HG02763 (cell line): Measurements from ENCODE around the gene MVK.

ENCODE experiments used
- ATAC-seq: cut with Tn5 transposase; IDR thresholded peaks from one replicate; pipeline ENCODE4 v1.9.1; 2021; ENCODE audit warnings: mild to moderate bottlenecking, moderate library complexity; ENCODE audit not compliant: unreplicated experiment

The MVK gene

DNA sequence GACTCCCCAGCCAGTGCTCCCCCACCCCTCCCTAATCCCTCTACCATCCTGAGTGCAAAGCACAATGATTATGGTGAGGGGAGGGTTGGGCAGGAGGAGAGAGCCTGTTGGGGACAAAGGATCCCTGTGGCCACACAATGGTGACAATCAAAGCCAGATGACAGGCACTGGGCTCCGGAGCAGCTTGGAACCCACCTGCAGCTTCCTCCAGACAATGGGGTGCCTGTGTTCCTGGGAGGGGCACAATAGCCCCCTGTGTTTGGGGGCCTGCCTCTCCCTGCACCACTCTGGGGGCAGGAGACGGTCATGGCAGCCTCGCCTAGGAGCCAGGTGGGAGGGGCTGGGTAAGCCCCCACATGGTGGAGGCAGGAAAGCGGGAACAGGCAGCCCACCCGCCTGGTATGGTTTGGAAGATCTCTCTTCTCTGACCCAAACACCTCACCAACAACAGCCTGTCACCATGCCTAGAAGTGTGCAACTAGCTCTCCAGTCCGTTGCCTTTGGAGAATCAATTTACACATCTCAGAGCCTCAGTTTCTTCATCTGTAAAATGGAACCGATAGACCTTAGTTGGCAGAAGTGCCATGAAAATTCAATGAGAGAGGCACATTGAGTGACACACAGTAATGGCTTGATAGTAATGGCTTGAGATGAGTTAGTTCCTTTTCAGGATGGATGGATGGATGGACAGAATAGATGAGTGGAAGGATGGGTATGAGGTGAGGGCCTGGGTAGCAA is 53.0 kb downstream of the MVK start:
- ATAC-seq, result no peak

DNA sequence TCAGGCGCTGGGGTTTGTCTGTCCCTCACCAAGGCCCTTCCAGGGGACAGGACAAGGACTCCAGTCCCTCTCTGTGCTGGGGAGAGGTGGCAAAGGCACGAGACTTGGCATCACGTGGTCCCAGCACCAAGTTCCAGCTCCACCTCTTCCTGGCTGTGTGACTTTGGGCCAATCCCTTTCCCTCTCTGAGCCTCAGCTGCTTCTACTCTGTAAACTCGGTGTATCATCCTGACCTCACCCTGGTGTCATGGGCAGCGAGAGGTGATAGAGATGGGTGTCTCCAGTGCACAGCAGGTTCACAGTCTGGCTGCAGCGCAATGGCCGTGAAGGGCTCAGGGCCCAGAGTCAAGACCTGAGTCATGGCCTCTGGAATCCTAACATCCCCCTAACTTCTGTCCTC is 54.0 kb downstream of the MVK start:
- ATAC-seq, result no peak

DNA sequence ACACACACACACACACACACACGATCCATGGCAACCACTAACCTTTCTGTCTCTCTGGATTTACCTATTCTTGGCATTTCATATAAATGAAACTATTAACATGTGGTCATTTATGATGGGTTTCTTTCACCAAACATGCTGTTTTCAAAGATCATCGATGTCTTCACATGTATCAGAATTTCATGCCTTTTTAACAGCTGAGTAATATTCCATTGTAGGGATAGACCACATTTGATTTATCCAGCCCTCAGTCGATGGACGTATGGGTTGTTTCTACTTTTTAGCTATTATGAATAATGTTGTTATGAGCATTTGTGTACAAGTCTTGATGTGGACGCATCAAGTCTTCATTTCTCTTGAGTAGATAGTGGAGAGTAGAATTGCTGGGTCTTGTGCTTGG is 56.5 kb downstream of the MVK start:
- ATAC-seq, result no peak

DNA sequence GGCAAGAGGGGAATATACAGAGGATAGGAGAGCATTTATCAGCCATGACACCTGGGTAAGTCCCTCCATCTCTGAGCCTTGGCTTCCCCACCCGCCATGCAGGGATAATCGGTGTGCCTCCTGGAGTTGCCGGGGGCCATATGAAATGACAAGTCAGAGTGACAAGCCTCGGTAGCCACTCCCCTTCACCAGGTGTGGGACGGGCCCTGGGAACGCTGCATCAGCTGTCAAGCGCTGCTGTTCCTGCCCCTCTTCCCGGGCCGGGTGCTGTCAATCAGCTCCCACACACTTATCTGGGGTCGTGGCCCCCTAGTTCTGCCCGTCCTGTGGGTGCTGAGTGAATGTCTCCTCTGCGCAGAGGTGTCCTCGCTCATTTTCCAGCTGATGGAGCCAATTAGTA is 57.2 kb downstream of the MVK start:
- ATAC-seq, result no peak

DNA sequence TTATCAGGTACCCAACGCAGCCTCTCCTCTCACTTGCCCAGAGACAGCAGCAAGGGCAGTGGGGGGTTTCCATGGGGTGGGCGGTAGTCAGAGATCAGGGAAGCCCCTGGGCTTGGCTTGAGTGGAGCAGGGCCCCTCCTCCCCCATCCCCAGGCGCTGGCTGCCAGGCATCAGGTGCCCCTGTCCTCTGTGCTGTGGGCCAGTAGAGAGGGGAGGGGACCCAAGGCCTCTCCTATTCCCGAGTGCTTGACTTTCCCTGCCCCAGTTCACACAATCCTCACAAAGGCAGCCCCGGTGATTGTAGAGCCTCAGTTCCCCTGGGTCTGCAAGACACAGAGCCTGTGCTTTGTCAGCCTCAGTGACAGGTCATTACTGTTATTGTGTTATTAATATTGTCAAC is 57.7 kb downstream of the MVK start:
- no peak for ATAC-seq

DNA sequence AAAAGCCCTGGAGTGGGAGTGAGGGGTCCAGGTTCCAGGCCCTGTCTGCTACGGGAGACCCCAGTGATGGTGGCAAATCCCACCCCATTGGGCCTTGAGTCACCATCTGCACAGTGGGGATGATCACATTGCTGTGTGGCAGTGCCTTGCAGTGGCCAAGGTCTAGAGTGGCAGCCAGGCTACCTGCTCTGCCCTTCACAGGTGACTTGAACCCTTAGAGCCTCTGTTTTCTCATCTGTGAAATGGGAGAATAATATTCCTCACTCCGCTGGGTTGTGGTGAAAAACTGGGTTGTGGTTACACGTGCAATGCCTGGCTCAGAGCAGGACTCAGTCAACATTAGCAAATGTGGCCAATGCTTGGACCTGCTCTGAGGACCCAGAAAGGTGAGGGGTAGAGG is 58.2 kb downstream of the MVK start:
- no peak for ATAC-seq

DNA sequence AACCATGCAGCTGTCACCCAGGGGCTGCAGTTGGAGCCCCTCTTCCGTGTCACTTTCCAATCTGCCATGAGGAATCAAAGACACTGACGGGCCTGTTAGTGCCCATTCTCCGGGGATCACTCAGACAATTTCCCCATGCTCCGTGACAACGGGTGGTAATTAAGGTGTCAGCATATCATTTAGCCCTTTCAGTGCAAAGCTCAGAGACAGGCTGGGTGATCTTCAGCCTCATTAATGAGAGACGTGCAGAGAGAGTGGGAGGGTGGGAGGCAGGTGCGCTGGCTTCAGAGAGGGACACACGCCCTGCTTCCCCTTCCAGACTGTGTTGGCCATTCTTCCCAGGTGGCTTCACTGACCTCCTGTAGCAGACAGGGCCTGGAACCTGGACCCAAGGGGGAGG is 58.7 kb downstream of the MVK start:
- no peak for ATAC-seq

DNA sequence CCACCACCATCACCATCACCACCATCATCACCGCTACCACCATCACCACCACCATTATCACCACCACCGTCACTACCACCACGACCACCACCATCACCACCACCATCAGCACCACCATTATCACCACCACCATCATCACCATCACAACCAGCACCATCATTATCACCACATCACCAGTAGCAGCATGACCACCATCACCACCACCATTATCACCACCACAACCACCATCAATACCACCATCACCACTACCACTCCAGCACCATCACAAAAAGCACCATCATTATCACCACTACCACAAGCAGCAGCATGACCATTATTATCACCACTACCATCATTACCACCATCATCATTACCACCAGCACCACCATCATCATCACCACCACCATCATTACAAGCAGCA is 62.1 kb downstream of the MVK start:
- ATAC-seq, result no peak

DNA sequence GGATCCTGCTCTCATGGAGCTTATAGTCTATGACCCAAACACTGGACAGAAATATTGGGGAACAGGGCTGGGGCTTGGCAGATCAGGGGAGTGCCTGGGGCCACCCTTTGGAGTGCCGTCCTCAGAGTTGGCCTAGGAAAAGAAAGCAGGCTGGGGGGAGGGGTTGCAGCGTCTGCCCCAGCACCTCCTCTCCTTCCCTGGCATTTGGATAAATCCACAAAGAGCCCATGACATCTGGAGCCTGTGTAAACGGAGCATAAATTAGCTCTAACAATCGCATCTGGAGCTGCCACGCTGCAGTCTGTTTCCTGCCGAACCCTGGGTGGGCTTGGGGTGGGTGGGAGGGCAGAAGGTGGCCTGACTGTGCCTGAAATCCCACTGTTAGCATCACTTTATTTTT is 63.8 kb downstream of the MVK start:
- ATAC-seq, result no peak

DNA sequence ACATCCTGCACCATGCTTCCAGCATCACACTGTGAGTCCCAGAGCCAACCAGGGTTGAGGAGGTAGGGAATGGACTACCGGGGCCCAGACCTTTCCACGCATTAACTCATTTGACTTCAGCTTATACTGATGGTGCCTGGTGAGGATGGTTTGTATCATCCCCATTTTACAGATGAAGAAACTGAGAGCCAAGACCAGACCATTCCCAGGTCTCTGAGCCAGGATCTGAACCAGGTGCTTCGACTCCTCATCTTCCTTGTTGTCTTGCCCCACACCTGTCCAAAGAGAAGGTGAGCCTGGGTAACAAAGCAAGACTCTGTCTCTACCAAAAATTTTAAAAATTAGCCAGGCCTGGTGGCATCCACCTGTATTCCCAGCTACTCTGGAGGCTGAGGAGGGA is 64.4 kb downstream of the MVK start:
- ATAC-seq, result no peak

DNA sequence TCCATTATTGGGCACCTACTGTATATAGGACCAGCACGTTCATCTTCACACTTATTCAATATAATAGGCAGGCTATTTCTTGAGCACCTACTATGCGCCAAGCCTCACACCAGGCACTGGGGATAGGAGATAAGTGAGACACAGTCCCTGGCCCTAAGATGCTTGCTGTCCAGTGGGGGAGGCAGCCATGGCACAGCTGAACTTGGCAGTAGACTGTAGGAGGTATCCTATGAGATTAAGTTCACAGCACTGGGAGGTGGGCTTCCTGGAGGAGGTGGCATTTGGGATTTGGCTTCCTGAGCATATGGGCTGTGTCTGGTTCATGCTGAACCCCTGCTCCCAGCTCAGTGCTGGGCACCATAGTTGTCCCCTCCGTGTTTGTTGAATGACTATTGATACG is 65.1 kb downstream of the MVK start:
- no peak for ATAC-seq

DNA sequence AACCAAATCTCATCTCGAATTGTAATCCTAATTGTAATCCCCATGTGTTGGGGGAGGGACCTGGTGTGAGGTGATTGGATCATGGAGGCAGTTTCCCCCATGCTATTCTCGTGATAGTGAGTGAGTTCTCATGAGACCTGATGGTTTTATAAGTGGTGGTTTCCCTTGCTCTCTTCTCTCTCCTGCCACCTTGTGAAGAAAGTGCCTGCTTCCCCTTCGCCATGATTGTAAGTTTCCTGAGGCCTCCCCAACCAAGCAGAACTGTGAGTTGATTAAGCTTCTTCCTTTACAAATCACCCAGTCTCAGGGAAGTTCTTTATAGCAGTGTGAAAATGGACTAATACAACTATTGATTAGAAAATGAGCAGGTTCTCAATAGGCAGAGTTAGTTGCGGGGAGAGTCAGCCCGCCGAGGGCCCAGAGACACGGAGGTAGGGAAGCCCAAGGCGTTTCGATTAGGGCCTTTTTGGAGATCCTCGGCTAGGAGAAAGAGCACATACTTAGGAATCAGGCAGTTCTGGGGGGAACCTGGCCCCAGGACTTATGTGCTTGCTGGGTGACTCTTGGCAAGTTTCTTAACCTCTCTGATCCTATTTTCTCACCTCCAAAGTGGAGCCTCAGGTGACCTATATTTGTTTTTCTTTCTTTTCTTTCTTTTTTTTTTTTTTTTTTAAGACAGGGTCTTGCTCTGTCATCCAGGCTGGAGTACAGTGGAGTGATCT is 65.7 kb downstream of the MVK start:
- no peak for ATAC-seq

DNA sequence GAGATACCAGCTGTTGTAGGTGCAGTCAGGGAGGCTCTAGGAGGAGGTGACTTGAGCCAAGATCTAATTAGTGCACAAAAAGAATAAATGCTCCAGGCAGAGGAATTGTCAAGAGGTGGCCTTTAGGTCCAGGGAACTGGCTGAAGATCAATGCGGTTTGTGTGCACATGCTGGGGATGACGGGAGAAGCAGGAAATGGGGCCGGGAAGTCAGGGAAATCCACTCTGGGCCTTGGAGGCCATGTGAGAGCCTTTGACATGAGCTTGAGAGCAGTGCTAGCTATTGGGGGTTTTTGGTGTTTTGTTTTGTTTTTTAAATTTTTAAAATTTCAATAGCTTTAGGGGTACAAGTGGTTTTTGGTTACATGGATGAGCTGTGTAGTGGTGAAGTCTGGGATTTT is 67.4 kb downstream of the MVK start:
- ATAC-seq, result no peak

DNA sequence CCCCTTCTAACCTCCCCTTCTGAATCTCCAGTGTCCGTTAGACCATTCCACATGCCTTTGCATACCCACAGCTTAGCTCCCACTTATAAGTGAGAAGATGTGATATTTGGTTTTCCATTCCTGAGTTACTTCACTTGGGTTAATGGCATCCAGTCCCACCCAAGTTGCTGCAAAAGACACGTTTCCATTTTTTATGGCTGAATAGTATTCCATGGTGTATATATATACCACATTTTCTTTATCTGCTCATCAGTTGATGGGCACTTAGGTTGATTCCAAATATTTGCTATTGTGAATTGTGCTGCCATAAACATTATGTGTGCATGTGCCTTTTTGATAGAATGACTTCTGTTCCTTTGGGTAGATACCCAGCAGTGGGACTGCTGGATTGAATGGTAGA is 67.8 kb downstream of the MVK start:
- ATAC-seq, result no peak

DNA sequence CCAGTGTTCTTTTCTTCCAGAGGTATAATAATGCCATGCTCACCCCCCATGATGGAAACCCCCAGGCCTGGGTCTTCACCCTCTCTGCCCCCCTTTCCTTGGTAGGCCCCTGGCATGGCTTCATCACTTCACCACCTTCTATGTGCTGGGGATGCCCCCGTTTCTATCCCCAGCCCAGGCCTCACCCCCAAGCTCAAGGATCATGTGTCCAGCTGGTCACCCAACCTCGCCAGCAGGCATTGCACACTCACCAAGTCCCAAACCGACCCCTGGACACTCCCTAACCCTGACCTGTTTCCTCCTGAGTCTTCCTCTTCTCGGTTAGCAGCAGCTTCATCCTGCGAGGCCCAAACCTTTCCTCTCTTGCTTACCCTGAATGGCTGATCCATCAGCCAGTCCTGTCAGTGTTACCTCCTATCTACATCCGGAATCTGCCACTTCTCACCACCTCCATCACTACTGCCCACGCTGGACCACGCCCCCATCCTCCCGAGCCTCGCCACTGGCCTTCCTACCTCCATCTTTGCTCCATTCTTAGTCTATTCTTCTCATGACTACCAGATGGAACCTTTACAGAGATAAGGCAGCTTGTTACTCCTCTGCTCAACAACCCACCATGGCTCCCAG is 69.0 kb downstream of the MVK start:
- no peak for ATAC-seq

DNA sequence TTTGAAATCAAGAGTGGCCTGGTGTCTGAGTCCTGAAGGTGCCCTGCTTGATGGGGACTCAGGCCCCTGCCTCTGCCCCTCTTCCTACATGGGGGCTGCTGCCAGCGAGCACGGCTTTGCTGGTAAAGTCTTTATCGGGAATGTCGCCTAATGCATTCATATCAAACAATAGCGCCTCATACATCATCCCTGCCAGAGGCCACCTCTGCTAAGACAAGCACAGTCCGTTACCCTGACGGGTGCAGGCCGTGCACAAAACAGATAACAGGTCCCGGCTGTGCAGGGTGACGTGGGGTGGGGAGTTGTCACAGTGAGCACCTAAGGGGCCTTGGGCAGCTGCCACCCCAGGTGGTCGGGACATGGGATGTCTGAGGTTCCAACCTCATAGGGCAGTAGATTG is 71.6 kb downstream of the MVK start:
- ATAC-seq, result no peak

DNA sequence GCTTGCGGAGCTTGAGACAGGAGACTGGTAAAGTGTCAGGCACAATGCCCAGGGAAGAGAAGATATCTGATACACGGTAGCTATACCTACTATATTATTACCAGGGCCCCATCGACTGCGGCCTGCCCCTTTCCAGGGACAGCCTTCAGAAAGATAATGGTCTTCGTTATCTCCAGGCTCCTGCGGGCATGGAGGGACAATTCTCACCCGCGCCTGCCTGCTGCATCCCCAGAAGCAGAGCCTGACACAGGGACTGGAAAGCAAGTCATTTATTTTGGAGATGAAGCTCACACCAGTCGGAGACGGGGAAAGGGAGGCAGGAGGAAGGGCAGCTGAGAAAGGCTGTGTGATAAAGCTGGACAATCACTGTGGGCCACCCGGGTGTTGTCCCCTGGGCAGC is 72.1 kb downstream of the MVK start:
- ATAC-seq, result no peak
